Endothelial cell (in vitro differentiated cells): Measurements from ENCODE around the gene HSPA1L. TPM values are rescaled to one million over a fixed set of nuclear protein-coding genes. Genes with fewer than 3 reads are reported as not detected.

Experiments used
- DNase-seq: peaks from one replicate; pipeline ENCODE4 v3.0.0; 2021; ENCODE audit warnings: low spot score
- H3K27ac Mint-ChIP-seq: one replicate; pipeline ENCODE4 v1.8.0; 2021; ENCODE audit warnings: mixed read lengths, inconsistent platforms; ENCODE audit not compliant: unreplicated experiment
- H3K27me3 Mint-ChIP-seq: one replicate; pipeline ENCODE4 v1.8.0; 2021; ENCODE audit warnings: mild to moderate bottlenecking, moderate library complexity, mixed read lengths, inconsistent platforms; ENCODE audit not compliant: unreplicated experiment
- H3K36me3 Mint-ChIP-seq: one replicate; pipeline ENCODE4 v1.8.0; 2021; ENCODE audit warnings: mild to moderate bottlenecking, low read depth, mixed read lengths, inconsistent platforms; ENCODE audit not compliant: unreplicated experiment
- H3K4me1 Mint-ChIP-seq: one replicate; pipeline ENCODE4 v1.8.0; 2021; ENCODE audit warnings: mild to moderate bottlenecking, mixed read lengths, inconsistent platforms; ENCODE audit not compliant: unreplicated experiment
- H3K4me3 Mint-ChIP-seq: one replicate; pipeline ENCODE4 v1.8.0; 2021; ENCODE audit warnings: mild to moderate bottlenecking, mixed read lengths, inconsistent platforms; ENCODE audit not compliant: unreplicated experiment
- H3K9me3 Mint-ChIP-seq: one replicate; pipeline ENCODE4 v1.8.0; 2021; ENCODE audit warnings: mixed read lengths, inconsistent platforms; ENCODE audit not compliant: unreplicated experiment
- CTCF ChIP-seq: fragments of 200-600 bp; sonication (generic); IDR thresholded peaks from one replicate; pipeline ENCODE4 v1.5.0; 2021; ENCODE audit warnings: antibody characterized with exemption; ENCODE audit not compliant: unreplicated experiment
- total RNA-seq: library from RNA; stranded (reverse); fragmentation: NEBNext Ultra II Directional; extraction: Animal tissue kit (Norgen Biotek cat#: 25700); gene quantifications from one replicate; pipeline ENCODE4 v1.2.1, GENCODE V29; 2021; ENCODE audit not compliant: unreplicated experiment

Gene HSPA1L
- total RNA-seq, 1 donor from 2014 or later, result 0.82 TPM

- DNase-seq, result no peak
- H3K36me3 Mint-ChIP-seq, result no peaks in the 10 kb centered on the region
- no peak for TF ChIP-seq CTCF
- no peaks in the 10 kb centered on the region for H3K4me1 Mint-ChIP-seq
- no peak within 1 kb of the TSS for H3K4me3 Mint-ChIP-seq
- peaks cover 2% of the 10 kb centered on the region for H3K27me3 Mint-ChIP-seq
- no peaks in the 10 kb centered on the region for H3K9me3 Mint-ChIP-seq
- H3K27ac Mint-ChIP-seq, result no peak within 1 kb of the TSS
Observed at GRCh38 chr6:31776989-31777666, 38.0 kb downstream of the HSPA1L start, which contains the start of gene VWA7. Gene VWA7 (minus strand): TSS chr6:31777328. CDS start chr6:31776779, 549 bp downstream.

- Mint-ChIP-seq H3K27ac (no peak overlapping the region), H3K4me1 (no peaks in the 10 kb centered on the region), H3K27me3 (peaks cover 2% of the 10 kb centered on the region), H3K9me3 (no peaks in the 10 kb centered on the region), H3K36me3 (no peaks in the 10 kb centered on the region), H3K4me3 (no peak overlapping the region)
- TF ChIP-seq CTCF, result no peak
- DNase-seq, result no peak
Observed at GRCh38 chr6:31776485-31776988, 38.5 kb downstream of the HSPA1L start.

GRCh38 chr6:31775633-31776484 lies 39.2 kb downstream of the HSPA1L start:
- Mint-ChIP-seq H3K4me1 (no peaks in the 10 kb centered on the region), H3K27ac (no peak overlapping the region), H3K27me3 (peaks cover 4% of the 10 kb centered on the region), H3K36me3 (no peaks in the 10 kb centered on the region), H3K9me3 (no peaks in the 10 kb centered on the region), H3K4me3 (no peak overlapping the region)
- no peak for TF ChIP-seq CTCF
- DNase-seq, result no peak

GRCh38 chr6:31775184-31775583 lies 39.9 kb downstream of the HSPA1L start:
- Mint-ChIP-seq H3K4me3 (no peak overlapping the region), H3K27ac (no peak overlapping the region), H3K27me3 (peaks cover 4% of the 10 kb centered on the region), H3K36me3 (no peaks in the 10 kb centered on the region), H3K4me1 (no peaks in the 10 kb centered on the region), H3K9me3 (no peaks in the 10 kb centered on the region)
- no peak for DNase-seq
- TF ChIP-seq CTCF, result no peak

- TF ChIP-seq CTCF, result no peak
- Mint-ChIP-seq H3K4me1 (peaks cover 14% of the 10 kb centered on the region), H3K27me3 (peaks cover 5% of the 10 kb centered on the region), H3K9me3 (no peaks in the 10 kb centered on the region), H3K36me3 (peaks cover 3% of the 10 kb centered on the region), H3K27ac (no peak overlapping the region), H3K4me3 (no peak overlapping the region)
- DNase-seq, result no peak
Observed at GRCh38 chr6:31771992-31772358, 43.1 kb downstream of the HSPA1L start.
